K562 (cell line): ENCODE measurements around the gene PPP1R13B. TPM values are rescaled to one million over a fixed set of nuclear protein-coding genes. Genes with fewer than 3 reads are reported as not detected.

Experiments used
- ATAC-seq: fragments of 200-7000 bp; cut with Tn5 transposase; 3 replicates; pipeline ENCODE4 v1.9.1; 2020; ENCODE audit warnings: moderate library complexity
- BruUV-seq: library from RNA; stranded (reverse); fragments of 400-500 nt; replicated peaks from 2 replicates; lab custom pipeline; 2021; lab: Mats Ljungman, UMichigan
- CTCF ChIA-PET: fragments of 300-600 bp; formaldehyde crosslinking; extraction: SDS; loops from one replicate; lab custom pipeline; 2021; ENCODE audit warnings: low intra/inter-chr PET ratio; lab: Yijun Ruan, JAX
- POLR2A ChIA-PET: fragments of 300-600, 350-650 bp; sonication (Branson Sonifier 250); formaldehyde crosslinking; extraction: SDS; loops from one replicate; lab custom pipeline; 2021; ENCODE audit warnings: antibody characterized with exemption, inconsistent platforms; lab: Yijun Ruan, JAX
- DNase-seq, 4 experiments: peaks; one replicate each; pipeline versions ENCODE4 v3.0.0 to v3.0.0-alpha.2; 2011 to 2018; ENCODE audit warnings: low spot score in 3 of 4, mixed read lengths in 3 of 4; ENCODE audit errors: extremely low read depth in 1 of 4
- FAIRE-seq: peaks from 2 replicates; lab custom pipeline; 2011; peaks lifted over from hg19 to GRCh38; lab: Jason Lieb, UNC
- H2AFZ ChIP-seq: 2 replicates; pipeline ENCODE4 v1.6.0; 2011; ENCODE audit warnings: low read depth, low read length, control low read depth, inconsistent platforms
- H3K27ac ChIP-seq: fragments of 200-600 bp; 3 replicates; pipeline ENCODE4 v1.8.0; 2011; ENCODE audit warnings: low read depth, mild to moderate bottlenecking, control low read depth, inconsistent platforms, low read length, moderate library complexity, mixed read lengths; ENCODE audit errors: extremely low read depth
- H3K27me3 ChIP-seq, 2 experiments: fragments of 300-600 bp in 1 of 2; 2 replicates in 1 of 2; 3 replicates in 1 of 2; pipeline versions ENCODE4 v1.6.0 to v1.8.0; 2011; ENCODE audit warnings: inconsistent platforms in 2 of 2, low read length in 2 of 2, mild to moderate bottlenecking in 1 of 2, mixed read lengths in 1 of 2, moderate library complexity in 1 of 2; ENCODE audit not compliant: control insufficient read depth in 2 of 2, insufficient read depth in 2 of 2
- H3K36me3 ChIP-seq: fragments of 300-600 bp; 3 replicates; pipeline ENCODE4 v1.8.0; 2011; ENCODE audit warnings: mild to moderate bottlenecking, low read length, inconsistent platforms; ENCODE audit not compliant: control insufficient read depth, insufficient read depth
- H3K4me1 ChIP-seq, 2 experiments: fragments of 200-600 bp in 1 of 2; replicated peaks in 1 of 2; 2 replicates in 1 of 2; 3 replicates in 1 of 2; pipeline versions ENCODE4 v1.5.1 to v1.8.0; 2011; ENCODE audit warnings: inconsistent platforms in 2 of 2, low read length in 2 of 2, mild to moderate bottlenecking in 1 of 2, mixed read lengths in 1 of 2, moderate library complexity in 1 of 2; ENCODE audit not compliant: control insufficient read depth in 2 of 2, insufficient read depth in 2 of 2
- H3K4me2 ChIP-seq: 2 replicates; pipeline ENCODE4 v1.6.1; 2011; ENCODE audit warnings: low read length, control low read depth, inconsistent platforms, mixed read lengths; ENCODE audit not compliant: insufficient read depth
- H3K4me3 ChIP-seq: fragments of 200-600 bp; sonication (generic), shearing (Covaris generic); 2 replicates; pipeline ENCODE4 v1.5.1; 2016; ENCODE audit warnings: control low read depth, inconsistent platforms
- H3K79me2 ChIP-seq: fragments of 200-600 bp; 3 replicates; pipeline ENCODE4 v1.8.0; 2011; ENCODE audit warnings: low read length, inconsistent platforms; ENCODE audit not compliant: control insufficient read depth, insufficient read depth
- H3K9ac ChIP-seq, 2 experiments: 2 replicates each; pipeline versions ENCODE4 v1.6.0 to v1.6.1; 2011; ENCODE audit warnings: low read depth in 2 of 2, low read length in 2 of 2, control low read depth in 1 of 2, inconsistent platforms in 1 of 2, mild to moderate bottlenecking in 1 of 2, mixed read lengths in 1 of 2; ENCODE audit not compliant: insufficient read depth in 1 of 2
- H3K9me1 ChIP-seq: one replicate; pipeline ENCODE4 v1.6.0; 2011; ENCODE audit warnings: inconsistent platforms, mild to moderate bottlenecking, low read length, moderate library complexity; ENCODE audit not compliant: control insufficient read depth, insufficient read depth
- H3K9me3 ChIP-seq: replicated peaks from 2 replicates; pipeline ENCODE4 v1.5.1; 2011; ENCODE audit warnings: low read depth, low read length, inconsistent platforms; ENCODE audit not compliant: control insufficient read depth, insufficient read depth
- H4K20me1 ChIP-seq: replicated peaks from 2 replicates; pipeline ENCODE4 v1.6.1; 2011; ENCODE audit warnings: low read length, inconsistent platforms, mixed read lengths; ENCODE audit not compliant: control insufficient read depth, insufficient read depth
- GTF2A2 ChIP-seq: IDR thresholded peaks from 2 replicates; pipeline ENCODE4 v1.6.1; 2016; ENCODE audit warnings: mild to moderate bottlenecking, missing genetic modification characterization, missing compliant biosample characterization
- MAFK ChIP-seq: IDR thresholded peaks from 2 replicates; pipeline ENCODE4 v1.6.1; 2011; ENCODE audit warnings: low read length, improper control_type of control experiment
- POLR2G ChIP-seq: fragments of 200-400 bp; formaldehyde crosslinking; IDR thresholded peaks from 2 replicates; pipeline ENCODE4 v1.6.1; 2017; ENCODE audit warnings: low read depth, mild to moderate bottlenecking, antibody characterized with exemption, low read length, moderate library complexity
- TAL1 ChIP-seq: fragments of 450-650 bp; IDR thresholded peaks from 2 replicates; pipeline ENCODE4 v1.6.1; 2016; ENCODE audit warnings: mild to moderate bottlenecking
- ZNF431 ChIP-seq: sonication (generic); formaldehyde crosslinking; IDR thresholded peaks from 2 replicates; pipeline ENCODE4 v1.8.0; 2022; ENCODE audit warnings: mild to moderate bottlenecking, missing genetic modification reagents
- WGBS: fragments of 100-300 bp; shearing (Covaris generic); methylation state at CpG from one replicate; pipeline ENCODE4 v1.1.6; 2016; ENCODE audit warnings: low coverage, mixed read lengths; ENCODE audit not compliant: insufficient coverage; ENCODE audit errors: missing lambda C conversion rate; 5-methylcytosine and 5-hydroxymethylcytosine counted together
- in situ Hi-C: fragments of 300-500 bp; cut with MboI; formaldehyde crosslinking; loops from 4 replicates; pipeline ENCODE4 v1.15.0; 2018; ENCODE audit warnings: inconsistent platforms, mixed read lengths
- intact Hi-C: fragments of 100-400 bp; cut with micrococcal nuclease; formaldehyde crosslinking; loops from 2 replicates; pipeline ENCODE4 v1.14.2; 2022
- polyA plus RNA-seq, 8 experiments: library from polyadenylated mRNA; depleted of rRNA in 4 of 8; stranded (reverse) in 5 of 8; unstranded in 3 of 8; fragments of >200 nt; fragmentation: Nextera tagmentation in 2 of 8; fragmentation: Illumina TruSeq in 1 of 8; extraction: Ambion mirVana in 2 of 8; extraction: Trizol in 1 of 8; gene quantifications; 2 replicates each; pipeline versions ENCODE4 v1.2.1 to v1.2.3, GENCODE V29; 2011 to 2014; ENCODE audit warnings: inconsistent platforms in 1 of 8, missing spikeins in 1 of 8
- total RNA-seq, 7 experiments: library from RNA; depleted of rRNA in 6 of 7; stranded (reverse); fragments of >200 nt in 6 of 7; fragmentation: Illumina TruSeq in 2 of 7; extraction: Trizol in 2 of 7; gene quantifications; 2 replicates each; pipeline versions ENCODE4 v1.2.1 to v1.2.3, GENCODE V29; 2011 to 2021; ENCODE audit warnings: low replicate concordance in 1 of 7
- TF ChIP-seq, protein P1 (sequence below): fragments of 450-650 bp; IDR thresholded peaks from 2 replicates; pipeline ENCODE4 v1.6.1; 2016; ENCODE audit warnings: low read depth
- TF ChIP-seq, protein P2 (sequence below): sonication (generic); formaldehyde crosslinking; IDR thresholded peaks from 2 replicates; pipeline ENCODE4 v1.8.0; 2023; ENCODE audit warnings: missing genetic modification reagents, mild to moderate bottlenecking, borderline replicate concordance

Gene PPP1R13B
- total and polyA plus RNA-seq, 9 of the 15 experiments (the other 6 are each of a cell fraction or from before 2014, with no cell fraction given), result 0.03 to 1.7 (median 0.15) TPM

DNA sequence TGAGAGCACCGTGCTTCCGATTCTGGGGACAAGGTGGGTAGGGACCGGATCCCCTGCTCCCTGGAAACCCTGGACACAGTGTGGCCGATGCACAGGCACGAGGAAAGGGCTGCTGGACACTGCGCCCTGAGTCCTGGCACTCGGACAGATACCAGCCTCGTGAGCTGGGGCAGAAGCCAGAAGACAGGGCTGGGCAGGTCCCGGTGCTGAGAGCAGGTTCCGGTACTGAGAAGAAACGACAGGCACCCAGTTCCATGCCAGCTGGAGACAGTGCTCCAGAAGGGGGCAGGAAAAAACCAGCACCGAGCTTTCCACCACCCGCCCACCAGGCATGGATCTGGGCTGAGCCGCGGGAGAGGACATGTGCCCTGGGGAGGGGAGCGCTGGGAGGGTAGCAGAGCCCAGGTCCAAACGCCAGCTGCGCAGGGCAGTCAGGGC lies 138.6 kb downstream of the PPP1R13B start:
- ATAC-seq (no peak), DNase-seq (no peak), FAIRE-seq (no peak)
- in situ Hi-C loops, result no loop called here
- H3K9me1 ChIP-seq, result no peaks in the 10 kb centered on the region
- H3K36me3 ChIP-seq, result peaks cover 88% of the 10 kb centered on the region; the same call in 2 of the 3 replicates
- peaks cover 4 to 39% of the 10 kb centered on the region in 2 experiments; a peak in 4 of 5 replicates for H3K4me1 ChIP-seq
- no peak overlapping the region for H3K4me2 ChIP-seq
- 93% methylated on average over 3 of the region's 18 CpGs for WGBS
- intact Hi-C loops, result no loop called here
- no peak overlapping the region for H3K27ac ChIP-seq
- H3K4me3 ChIP-seq, result no peak overlapping the region
- no peaks in the 10 kb centered on the region for H3K27me3 ChIP-seq
- H3K9me3 ChIP-seq, result no peaks in the 10 kb centered on the region
- H3K79me2 ChIP-seq, result peaks cover 15% of the 10 kb centered on the region
- POLR2A ChIA-PET, result no interaction called here
- H4K20me1 ChIP-seq, result no peaks in the 10 kb centered on the region
- H2AFZ ChIP-seq, result no peak overlapping the region
- no TSS peak for BruUV-seq
- H3K9ac ChIP-seq, result no peak overlapping the region; a peak in 1 of 4 replicates
- CTCF ChIA-PET, result no interaction called here
- TF ChIP-seq TAL1 (no peak), ZNF431 (CRISPR knock-in tag) (no peak), POLR2G (0 out of 2 replicates have a peak, but pooled peaks have one; percentile 8), GTF2A2 (tag) (no peak), MAFK (no peak)
- TF ChIP-seq, protein P1, sequence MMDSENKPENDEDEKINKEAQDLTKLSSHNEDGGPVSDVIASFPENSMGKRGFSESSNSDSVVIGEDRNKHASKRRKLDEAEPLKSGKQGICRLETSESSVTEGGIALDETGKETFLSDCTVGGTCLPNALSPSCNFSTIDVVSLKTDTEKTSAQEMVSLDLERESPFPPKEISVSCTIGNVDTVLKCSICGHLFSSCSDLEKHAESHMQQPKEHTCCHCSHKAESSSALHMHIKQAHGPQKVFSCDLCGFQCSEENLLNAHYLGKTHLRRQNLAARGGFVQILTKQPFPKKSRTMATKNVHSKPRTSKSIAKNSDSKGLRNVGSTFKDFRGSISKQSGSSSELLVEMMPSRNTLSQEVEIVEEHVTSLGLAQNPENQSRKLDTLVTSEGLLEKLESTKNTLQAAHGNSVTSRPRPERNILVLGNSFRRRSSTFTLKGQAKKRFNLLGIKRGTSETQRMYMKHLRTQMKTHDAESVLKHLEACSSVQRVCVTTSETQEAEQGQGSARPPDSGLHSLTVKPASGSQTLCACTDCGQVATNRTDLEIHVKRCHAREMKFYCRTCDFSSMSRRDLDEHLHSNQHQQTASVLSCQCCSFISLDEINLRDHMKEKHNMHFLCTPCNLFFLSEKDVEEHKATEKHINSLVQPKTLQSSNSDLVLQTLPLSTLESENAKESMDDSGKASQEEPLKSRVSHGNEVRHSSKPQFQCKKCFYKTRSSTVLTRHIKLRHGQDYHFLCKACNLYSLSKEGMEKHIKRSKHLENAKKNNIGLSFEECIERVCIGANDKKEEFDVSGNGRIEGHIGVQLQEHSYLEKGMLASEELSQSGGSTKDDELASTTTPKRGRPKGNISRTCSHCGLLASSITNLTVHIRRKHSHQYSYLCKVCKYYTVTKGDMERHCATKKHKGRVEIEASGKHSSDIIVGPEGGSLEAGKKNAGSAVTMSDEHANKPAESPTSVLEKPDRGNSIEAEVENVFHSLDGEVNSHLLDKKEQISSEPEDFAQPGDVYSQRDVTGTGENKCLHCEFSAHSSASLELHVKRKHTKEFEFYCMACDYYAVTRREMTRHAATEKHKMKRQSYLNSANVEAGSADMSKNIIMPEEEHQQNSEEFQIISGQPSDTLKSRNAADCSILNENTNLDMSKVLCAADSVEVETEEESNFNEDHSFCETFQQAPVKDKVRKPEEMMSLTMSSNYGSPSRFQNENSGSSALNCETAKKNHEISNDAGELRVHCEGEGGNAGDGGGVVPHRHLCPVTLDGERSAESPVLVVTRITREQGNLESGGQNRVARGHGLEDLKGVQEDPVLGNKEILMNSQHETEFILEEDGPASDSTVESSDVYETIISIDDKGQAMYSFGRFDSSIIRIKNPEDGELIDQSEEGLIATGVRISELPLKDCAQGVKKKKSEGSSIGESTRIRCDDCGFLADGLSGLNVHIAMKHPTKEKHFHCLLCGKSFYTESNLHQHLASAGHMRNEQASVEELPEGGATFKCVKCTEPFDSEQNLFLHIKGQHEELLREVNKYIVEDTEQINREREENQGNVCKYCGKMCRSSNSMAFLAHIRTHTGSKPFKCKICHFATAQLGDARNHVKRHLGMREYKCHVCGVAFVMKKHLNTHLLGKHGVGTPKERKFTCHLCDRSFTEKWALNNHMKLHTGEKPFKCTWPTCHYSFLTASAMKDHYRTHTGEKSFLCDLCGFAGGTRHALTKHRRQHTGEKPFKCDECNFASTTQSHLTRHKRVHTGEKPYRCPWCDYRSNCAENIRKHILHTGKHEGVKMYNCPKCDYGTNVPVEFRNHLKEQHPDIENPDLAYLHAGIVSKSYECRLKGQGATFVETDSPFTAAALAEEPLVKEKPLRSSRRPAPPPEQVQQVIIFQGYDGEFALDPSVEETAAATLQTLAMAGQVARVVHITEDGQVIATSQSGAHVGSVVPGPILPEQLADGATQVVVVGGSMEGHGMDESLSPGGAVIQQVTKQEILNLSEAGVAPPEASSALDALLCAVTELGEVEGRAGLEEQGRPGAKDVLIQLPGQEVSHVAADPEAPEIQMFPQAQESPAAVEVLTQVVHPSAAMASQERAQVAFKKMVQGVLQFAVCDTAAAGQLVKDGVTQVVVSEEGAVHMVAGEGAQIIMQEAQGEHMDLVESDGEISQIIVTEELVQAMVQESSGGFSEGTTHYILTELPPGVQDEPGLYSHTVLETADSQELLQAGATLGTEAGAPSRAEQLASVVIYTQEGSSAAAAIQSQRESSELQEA, result no peak
- TF ChIP-seq, protein P2, sequence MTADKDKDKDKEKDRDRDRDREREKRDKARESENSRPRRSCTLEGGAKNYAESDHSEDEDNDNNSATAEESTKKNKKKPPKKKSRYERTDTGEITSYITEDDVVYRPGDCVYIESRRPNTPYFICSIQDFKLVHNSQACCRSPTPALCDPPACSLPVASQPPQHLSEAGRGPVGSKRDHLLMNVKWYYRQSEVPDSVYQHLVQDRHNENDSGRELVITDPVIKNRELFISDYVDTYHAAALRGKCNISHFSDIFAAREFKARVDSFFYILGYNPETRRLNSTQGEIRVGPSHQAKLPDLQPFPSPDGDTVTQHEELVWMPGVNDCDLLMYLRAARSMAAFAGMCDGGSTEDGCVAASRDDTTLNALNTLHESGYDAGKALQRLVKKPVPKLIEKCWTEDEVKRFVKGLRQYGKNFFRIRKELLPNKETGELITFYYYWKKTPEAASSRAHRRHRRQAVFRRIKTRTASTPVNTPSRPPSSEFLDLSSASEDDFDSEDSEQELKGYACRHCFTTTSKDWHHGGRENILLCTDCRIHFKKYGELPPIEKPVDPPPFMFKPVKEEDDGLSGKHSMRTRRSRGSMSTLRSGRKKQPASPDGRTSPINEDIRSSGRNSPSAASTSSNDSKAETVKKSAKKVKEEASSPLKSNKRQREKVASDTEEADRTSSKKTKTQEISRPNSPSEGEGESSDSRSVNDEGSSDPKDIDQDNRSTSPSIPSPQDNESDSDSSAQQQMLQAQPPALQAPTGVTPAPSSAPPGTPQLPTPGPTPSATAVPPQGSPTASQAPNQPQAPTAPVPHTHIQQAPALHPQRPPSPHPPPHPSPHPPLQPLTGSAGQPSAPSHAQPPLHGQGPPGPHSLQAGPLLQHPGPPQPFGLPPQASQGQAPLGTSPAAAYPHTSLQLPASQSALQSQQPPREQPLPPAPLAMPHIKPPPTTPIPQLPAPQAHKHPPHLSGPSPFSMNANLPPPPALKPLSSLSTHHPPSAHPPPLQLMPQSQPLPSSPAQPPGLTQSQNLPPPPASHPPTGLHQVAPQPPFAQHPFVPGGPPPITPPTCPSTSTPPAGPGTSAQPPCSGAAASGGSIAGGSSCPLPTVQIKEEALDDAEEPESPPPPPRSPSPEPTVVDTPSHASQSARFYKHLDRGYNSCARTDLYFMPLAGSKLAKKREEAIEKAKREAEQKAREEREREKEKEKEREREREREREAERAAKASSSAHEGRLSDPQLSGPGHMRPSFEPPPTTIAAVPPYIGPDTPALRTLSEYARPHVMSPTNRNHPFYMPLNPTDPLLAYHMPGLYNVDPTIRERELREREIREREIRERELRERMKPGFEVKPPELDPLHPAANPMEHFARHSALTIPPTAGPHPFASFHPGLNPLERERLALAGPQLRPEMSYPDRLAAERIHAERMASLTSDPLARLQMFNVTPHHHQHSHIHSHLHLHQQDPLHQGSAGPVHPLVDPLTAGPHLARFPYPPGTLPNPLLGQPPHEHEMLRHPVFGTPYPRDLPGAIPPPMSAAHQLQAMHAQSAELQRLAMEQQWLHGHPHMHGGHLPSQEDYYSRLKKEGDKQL (CRISPR knock-in tag), result no peak
